ENCODE results near the gene CCDC137.

- no peak for TF ChIP-seq CTCF (IDR thresholded peaks at IDR 0.05)
- no peak for TF ChIP-seq RFX5 (IDR thresholded peaks at IDR 0.05; ENCODE audit: low read length)
- no peak for TF ChIP-seq POLR2AphosphoS5 (IDR thresholded peaks at IDR 0.05; ENCODE audit: low read depth, low read length)
- TF ChIP-seq EP300 (IDR thresholded peaks at IDR 0.05; ENCODE audit: borderline replicate concordance in 1 of 2, low read depth in 1 of 2, low read length in 1 of 2), result no peak
- no peak for TF ChIP-seq RCOR1 (IDR thresholded peaks at IDR 0.05; ENCODE audit: low read length)
- no peak for TF ChIP-seq MAX (IDR thresholded peaks at IDR 0.05; ENCODE audit: low read depth)
- TF ChIP-seq YY1 (IDR thresholded peaks at IDR 0.05; ENCODE audit: low read depth), result no peak
- TF ChIP-seq GABPA (IDR thresholded peaks at IDR 0.05; ENCODE audit: low read depth), result no peak
Measured at GRCh38 chr17:81695801-81696200, 29.3 kb downstream of the CCDC137 start.
